Measurements from ENCODE around the gene UTF1. TPM values are rescaled to one million over a fixed set of nuclear protein-coding genes. Genes with fewer than 3 reads are reported as not detected.

Gene UTF1
- total and polyA plus RNA-seq, 2 of the 8 experiments (the other 6 are each of a cell fraction or from before 2014, with no cell fraction given), result 0.47 to 21.8 TPM

- no peak overlapping the region for H4K5ac ChIP-seq (ENCODE audit: insufficient read length, low read depth, low read length)
- no peak overlapping the region for H3K4me3 ChIP-seq (ENCODE audit: extremely low read depth in 1 of 4, insufficient read depth in 2 of 4, low read depth in 3 of 4, low read length in 4 of 4)
- H3K27me3 ChIP-seq (replicated peaks in 1 of 4; ENCODE audit: control insufficient read depth in 3 of 4, extremely low read depth in 1 of 4, insufficient read depth in 3 of 4, low read length in 3 of 4), result peaks cover 0 to 7% (median 4%) of the 10 kb centered on the region in 4 experiments; a peak in 6 of 7 replicates
- H2BK15ac ChIP-seq (ENCODE audit: low read length), result no peak overlapping the region
- TF ChIP-seq CTBP2 (IDR thresholded peaks at IDR 0.05; ENCODE audit: borderline replicate concordance, insufficient read depth, insufficient read length, low read length) (no peak), NRF1 (IDR thresholded peaks at IDR 0.05; ENCODE audit: low read depth, low read length) (no peak), TAF7 (optimal IDR thresholded peaks at IDR 0.05; ENCODE audit: borderline replicate concordance, low read depth, low read length) (no peak), CREB1 (IDR thresholded peaks at IDR 0.05) (no peak), KDM1A (IDR thresholded peaks at IDR 0.05; ENCODE audit: borderline replicate concordance, low read length) (no peak), CTCF (IDR thresholded peaks at IDR 0.05; ENCODE audit: control extremely low read depth in 1 of 3, insufficient read depth in 1 of 3, low read depth in 1 of 3, low read length in 3 of 3) (no peak), CBX5 (IDR thresholded peaks at IDR 0.05; ENCODE audit: low read depth, low read length) (no peak)
- H3K4ac ChIP-seq (replicated peaks; ENCODE audit: insufficient read length, low read depth, low read length), result no peak overlapping the region
- WGBS, 2 experiments (ENCODE audit: extremely low coverage in 1 of 2, insufficient coverage in 1 of 2, insufficient read length in 1 of 2, insufficient replicate concordance in 2 of 2, low coverage in 1 of 2, low lambda C conversion rate in 2 of 2, missing lambda C conversion rate in 1 of 2), result 81% methylated on average over 25 of the region's 28 CpGs; no CpG with 5 or more reads in 1 of the 2 experiments
- H3K9ac ChIP-seq (replicated peaks in 1 of 4; ENCODE audit: extremely low read depth in 1 of 4, low read depth in 3 of 4, low read length in 3 of 4), result no peak overlapping the region
- no peak overlapping the region for H2BK5ac ChIP-seq (ENCODE audit: low read depth, low read length)
- H2AFZ ChIP-seq (ENCODE audit: low read length), result no peak overlapping the region
- DNase-seq (ENCODE audit: low read depth in 1 of 2, low spot score in 2 of 2) (no peak), FAIRE-seq (no peak)
- H4K20me1 ChIP-seq (replicated peaks in 1 of 2; ENCODE audit: control insufficient read depth in 1 of 2, insufficient read depth in 2 of 2, low read length in 2 of 2), result peaks cover 0 to 5% of the 10 kb centered on the region in 2 experiments
- no peak overlapping the region for H3K23ac ChIP-seq (ENCODE audit: insufficient read length)
- H2BK12ac ChIP-seq (ENCODE audit: low read depth, low read length), result no peak overlapping the region
- peak overlapping the region; percentile 89; the same call in 1 of the 2 replicates for H4K8ac ChIP-seq (ENCODE audit: extremely low read depth, insufficient read depth, low read length)
- H2BK20ac ChIP-seq (ENCODE audit: low read length), result no peak overlapping the region
- peaks cover 5% of the 10 kb centered on the region; the same call in 1 of the 2 replicates for H3K23me2 ChIP-seq (ENCODE audit: low read depth, low read length)
- no peaks in the 10 kb centered on the region for H3K9me3 ChIP-seq (ENCODE audit: insufficient read depth in 2 of 2, low read depth in 1 of 2, low read length in 1 of 2)
- no peak overlapping the region for H3K14ac ChIP-seq (ENCODE audit: insufficient read length)
- peaks cover 0 to 13% (median 7%) of the 10 kb centered on the region in 4 experiments; a peak in 5 of 7 replicates for H3K4me1 ChIP-seq (replicated peaks in 1 of 4; ENCODE audit: control insufficient read depth in 3 of 4, insufficient read depth in 4 of 4, low read length in 3 of 4)
- CTCF ChIA-PET (ENCODE audit: partially characterized antibody), result interaction anchor here (0.5 to 2.1 kb wide), 4 partner anchors 26 to 155 kb away, joined by 3 to 9 read pairs (median 3); no protein-coding TSS in a partner anchor
- H3K56ac ChIP-seq (replicated peaks; ENCODE audit: insufficient read length, low read depth, low read length), result no peak overlapping the region
- POLR2A ChIA-PET (ENCODE audit: partially characterized antibody), result interaction anchor here (2.3 kb wide), 1 partner anchor 10 kb away, joined by 6 read pairs; no protein-coding TSS in a partner anchor
- H3K79me1 ChIP-seq (ENCODE audit: low read depth, low read length), result no peaks in the 10 kb centered on the region
- H2BK120ac ChIP-seq (replicated peaks; ENCODE audit: low read depth, low read length), result no peak overlapping the region
- H4K91ac ChIP-seq (replicated peaks; ENCODE audit: insufficient read length, low read length), result no peak overlapping the region
- no peak overlapping the region for H3K27ac ChIP-seq (ENCODE audit: low read depth, low read length)
- no peak overlapping the region for H2AK5ac ChIP-seq (ENCODE audit: low read depth, low read length)
- H3K79me2 ChIP-seq (ENCODE audit: control insufficient read depth in 1 of 2, insufficient read depth in 2 of 2, low read length in 2 of 2), result no peaks in the 10 kb centered on the region
- no peaks in the 10 kb centered on the region for H3K36me3 ChIP-seq (ENCODE audit: control insufficient read depth in 2 of 4, insufficient read depth in 4 of 4, low read length in 3 of 4)
- H3K18ac ChIP-seq (ENCODE audit: extremely low read depth, low read length), result no peak overlapping the region
- no peak overlapping the region for H3K4me2 ChIP-seq (ENCODE audit: insufficient read depth in 1 of 2, low read depth in 2 of 2, low read length in 2 of 2)
Measured at GRCh38 chr10:133273534-133274143, 43.6 kb downstream of the UTF1 start.
